NT2/D1 (cell line): ENCODE measurements around the gene KIF5B.

Experiments
- DNase-seq: peaks from one replicate; pipeline ENCODE4 v3.0.0-alpha.2; 2011; ENCODE audit warnings: low read depth, low spot score
- H3K27me3 ChIP-seq: 2 replicates; pipeline ENCODE4 v1.6.0; 2011; ENCODE audit warnings: mild to moderate bottlenecking; ENCODE audit not compliant: insufficient read length, insufficient read depth
- H3K36me3 ChIP-seq: 2 replicates; pipeline ENCODE4 v1.6.1; 2011; ENCODE audit warnings: mild to moderate bottlenecking, low read length, mixed read lengths; ENCODE audit not compliant: insufficient read depth, insufficient read length
- H3K4me1 ChIP-seq: 2 replicates; pipeline ENCODE4 v1.5.1; 2011; ENCODE audit not compliant: insufficient read depth, insufficient read length
- H3K4me3 ChIP-seq: 2 replicates; pipeline ENCODE4 v1.5.1; 2011; ENCODE audit warnings: low read depth; ENCODE audit not compliant: insufficient read length
- H3K9ac ChIP-seq: 2 replicates; pipeline ENCODE4 v1.6.0; 2011; ENCODE audit warnings: low read depth; ENCODE audit not compliant: insufficient read length
- H3K9me3 ChIP-seq: 2 replicates; pipeline ENCODE4 v1.5.1; 2011; ENCODE audit warnings: mild to moderate bottlenecking, low read length; ENCODE audit not compliant: insufficient read depth
- SUZ12 ChIP-seq: IDR thresholded peaks from 2 replicates; pipeline ENCODE4 v1.6.1; 2011; ENCODE audit not compliant: insufficient read length, insufficient read depth; ENCODE audit errors: extremely low read depth
- YY1 ChIP-seq: IDR thresholded peaks from 2 replicates; pipeline ENCODE4 v1.6.1; 2011; ENCODE audit not compliant: insufficient read length, insufficient read depth
- ZNF274 ChIP-seq: IDR thresholded peaks from 2 replicates; pipeline ENCODE4 v1.6.1; 2011; ENCODE audit warnings: mild to moderate bottlenecking, low read depth, low read length

The KIF5B gene

GRCh38 chr10:32095116-32095733 lies 39.0 kb upstream of the KIF5B start:
- no peaks in the 10 kb centered on the region for H3K27me3 ChIP-seq
- H3K9me3 ChIP-seq: peaks cover 12% of the 10 kb centered on the region; the same call in 1 of the 2 replicates
- no peak for TF ChIP-seq ZNF274
- no peak for TF ChIP-seq SUZ12
- TF ChIP-seq YY1: no peak
- no peak overlapping the region for H3K9ac ChIP-seq
- no peaks in the 10 kb centered on the region for H3K4me1 ChIP-seq
- no peak overlapping the region for H3K4me3 ChIP-seq
- no peaks in the 10 kb centered on the region for H3K36me3 ChIP-seq
- no peak for DNase-seq

- no peaks in the 10 kb centered on the region for H3K36me3 ChIP-seq
- no peak overlapping the region for H3K4me3 ChIP-seq
- H3K9ac ChIP-seq: no peak overlapping the region
- H3K9me3 ChIP-seq: peaks cover 10% of the 10 kb centered on the region; the same call in 1 of the 2 replicates
- H3K27me3 ChIP-seq: no peaks in the 10 kb centered on the region
- no peak for DNase-seq
- TF ChIP-seq SUZ12 (no peak), ZNF274 (no peak), YY1 (no peak)
- no peaks in the 10 kb centered on the region for H3K4me1 ChIP-seq
Measured at GRCh38 chr10:32093650-32094049, 37.4 kb upstream of the KIF5B start.

- no peak for DNase-seq
- Histone ChIP-seq H3K4me1 (no peaks in the 10 kb centered on the region), H3K9ac (no peak overlapping the region), H3K9me3 (no peaks in the 10 kb centered on the region), H3K36me3 (no peaks in the 10 kb centered on the region), H3K27me3 (no peaks in the 10 kb centered on the region), H3K4me3 (no peak overlapping the region)
- no peak for TF ChIP-seq ZNF274
- TF ChIP-seq YY1: no peak
- TF ChIP-seq SUZ12: no peak
Measured at GRCh38 chr10:32091046-32091445, 34.8 kb upstream of the KIF5B start.

DNA sequence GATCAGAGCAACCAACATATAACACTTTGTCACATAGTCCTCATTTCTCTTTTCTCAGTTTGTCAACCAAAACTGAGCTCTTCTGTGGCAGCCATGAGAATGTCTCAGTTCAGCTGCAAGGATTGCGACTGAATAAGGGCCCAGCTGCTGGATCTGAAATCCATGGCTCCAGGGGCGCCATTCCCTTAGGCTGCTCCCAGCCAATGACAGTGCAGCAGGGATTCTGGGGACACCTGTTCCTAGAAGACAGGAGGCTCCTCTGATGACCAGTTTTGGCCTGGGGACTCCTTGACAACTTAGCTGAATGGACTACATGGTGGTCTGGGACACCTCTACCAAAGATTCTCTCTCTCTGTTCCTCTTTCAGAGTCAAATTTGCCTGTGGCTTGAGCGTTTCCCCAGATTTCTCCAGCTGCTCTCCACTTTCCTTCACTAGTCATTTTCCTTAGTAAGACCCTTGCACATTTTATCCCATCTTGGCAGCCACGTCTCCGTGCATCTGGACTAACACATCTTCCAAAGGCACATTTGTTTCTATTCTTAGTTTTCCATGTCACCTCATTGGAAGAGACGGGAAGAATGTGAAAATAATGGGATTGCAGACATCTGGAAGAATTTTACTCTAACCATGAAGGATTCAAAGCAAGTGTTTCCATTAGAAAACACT lies 28.1 kb upstream of the KIF5B start:
- Histone ChIP-seq H3K4me3 (no peak overlapping the region), H3K9ac (no peak overlapping the region), H3K9me3 (no peaks in the 10 kb centered on the region), H3K36me3 (no peaks in the 10 kb centered on the region), H3K27me3 (no peaks in the 10 kb centered on the region), H3K4me1 (no peaks in the 10 kb centered on the region)
- no peak for TF ChIP-seq YY1
- no peak for TF ChIP-seq ZNF274
- no peak for TF ChIP-seq SUZ12
- DNase-seq: no peak

GRCh38 chr10:32077896-32078485 lies 21.8 kb upstream of the KIF5B start:
- Histone ChIP-seq H3K27me3 (no peaks in the 10 kb centered on the region), H3K36me3 (no peaks in the 10 kb centered on the region), H3K9ac (no peak overlapping the region), H3K9me3 (no peaks in the 10 kb centered on the region), H3K4me1 (no peaks in the 10 kb centered on the region), H3K4me3 (no peak overlapping the region)
- TF ChIP-seq YY1: no peak
- TF ChIP-seq ZNF274: no peak
- no peak for TF ChIP-seq SUZ12
- no peak for DNase-seq

DNA sequence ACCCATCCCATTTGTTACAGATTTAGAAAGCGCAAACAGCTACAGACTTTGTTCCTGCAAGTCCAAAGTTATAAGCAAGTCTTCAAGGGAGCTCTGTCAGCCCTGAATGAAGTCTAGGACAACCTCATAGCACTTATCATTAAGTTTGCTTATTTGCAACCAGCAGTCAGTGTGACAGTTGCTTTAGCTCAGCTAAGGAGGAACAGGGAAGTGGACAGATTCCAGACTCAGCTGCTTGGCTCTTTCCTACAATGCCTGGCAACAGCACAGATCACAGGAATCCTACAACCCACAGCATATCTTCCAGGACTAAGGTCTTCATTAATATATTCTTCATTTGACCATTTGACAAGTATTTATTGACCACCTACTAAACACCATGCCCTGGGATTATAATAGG lies 17.4 kb upstream of the KIF5B start:
- no peaks in the 10 kb centered on the region for H3K27me3 ChIP-seq
- peaks cover 4% of the 10 kb centered on the region for H3K4me1 ChIP-seq
- H3K4me3 ChIP-seq: no peak overlapping the region
- H3K9me3 ChIP-seq: no peaks in the 10 kb centered on the region
- no peak for DNase-seq
- TF ChIP-seq SUZ12: no peak
- TF ChIP-seq ZNF274: no peak
- no peak for TF ChIP-seq YY1
- no peaks in the 10 kb centered on the region for H3K36me3 ChIP-seq
- H3K9ac ChIP-seq: no peak overlapping the region

GRCh38 chr10:32073128-32073527 lies 16.9 kb upstream of the KIF5B start:
- DNase-seq: no peak
- Histone ChIP-seq H3K9me3 (no peaks in the 10 kb centered on the region), H3K9ac (no peak overlapping the region), H3K4me1 (peaks cover 4% of the 10 kb centered on the region), H3K27me3 (no peaks in the 10 kb centered on the region), H3K36me3 (no peaks in the 10 kb centered on the region), H3K4me3 (no peak overlapping the region)
- no peak for TF ChIP-seq YY1
- TF ChIP-seq ZNF274: no peak
